Gastrocnemius medialis (tissue), 4 donors: Measurements from ENCODE around the gene NAT9.

Experiments
- CTCF ChIP-seq, 5 experiments: fragments of 450-650 bp in 3 of 5; fragments of 200-600 bp in 2 of 5; sonication (generic) in 2 of 5; IDR thresholded peaks in 4 of 5; conservative IDR thresholded peaks in 1 of 5; 1 replicate in 4 of 5; 2 replicates in 1 of 5; pipeline ENCODE4 v1.5.1; 2016 to 2019; ENCODE audit warnings: antibody characterized with exemption in 5 of 5, mild to moderate bottlenecking in 3 of 5, moderate library complexity in 3 of 5
- POLR2A ChIP-seq, 2 donors: fragments of 450-650 bp; IDR thresholded peaks; one replicate each; pipeline ENCODE4 v1.6.1; 2017; ENCODE audit warnings: antibody characterized with exemption in 2 of 2, mild to moderate bottlenecking in 2 of 2, moderate library complexity in 2 of 2

GRCh38 chr17:74723891-74724290 is 52.3 kb downstream of the NAT9 start:
- TF ChIP-seq CTCF (IDR thresholded peaks at IDR 0.05 in 4 of 5, conservative IDR thresholded peaks at IDR 0.05 in 1 of 5) (no peak), POLR2A (IDR thresholded peaks at IDR 0.05) (no peak)
